Prostate gland (tissue), 2 donors: Measurements from ENCODE around the gene FCRLA.

Experiments used
- CTCF ChIP-seq, 4 experiments: fragments of 200-600 bp in 2 of 4; fragments of 450-650 bp in 2 of 4; sonication (generic) in 2 of 4; IDR thresholded peaks; 1 replicate in 3 of 4; 2 replicates in 1 of 4; pipeline ENCODE4 v1.5.1; 2016 to 2019; ENCODE audit warnings: antibody characterized with exemption in 4 of 4, mild to moderate bottlenecking in 2 of 4, moderate library complexity in 2 of 4
- POLR2A ChIP-seq: fragments of 450-650 bp; IDR thresholded peaks from one replicate; pipeline ENCODE4 v1.6.1; 2016; ENCODE audit warnings: antibody characterized with exemption, mild to moderate bottlenecking
- POLR2AphosphoS5 ChIP-seq: sonication (generic); formaldehyde crosslinking; IDR thresholded peaks from one replicate; pipeline ENCODE4 v1.6.1; 2017; ENCODE audit warnings: antibody characterized with exemption

GRCh38 chr1:161720422-161720821 is 13.4 kb downstream of the FCRLA start:
- TF ChIP-seq CTCF (IDR thresholded peaks at IDR 0.05) (no peak), POLR2A (no peak), POLR2AphosphoS5 (no peak)
